CD14-positive monocyte (primary cell): ENCODE measurements around the gene PLA2G1B. TPM values are rescaled to one million over a fixed set of nuclear protein-coding genes. Genes with fewer than 3 reads are reported as not detected.

Source experiments
- DNase-seq, 3 donors: peaks; one replicate each; pipeline ENCODE4 v3.0.0-alpha.2; 2011 to 2022
- H2AFZ ChIP-seq: 2 replicates; pipeline ENCODE4 v1.6.0; 2012; ENCODE audit warnings: mild to moderate bottlenecking, low read depth, low read length, inconsistent platforms; ENCODE audit not compliant: insufficient read depth, poor library complexity, severe bottlenecking
- H3K27ac ChIP-seq, 2 donors: 1 replicate in 1 of 2; 2 replicates in 1 of 2; pipeline ENCODE4 v1.5.1; 2012 to 2013; ENCODE audit warnings: low read length in 2 of 2, control low read depth in 1 of 2, inconsistent platforms in 1 of 2, low read depth in 1 of 2, mild to moderate bottlenecking in 1 of 2
- H3K27me3 ChIP-seq, 2 donors: one replicate each; pipeline versions ENCODE4 v1.6.0 to v1.6.1; 2011 to 2013; ENCODE audit warnings: low read length in 2 of 2; ENCODE audit not compliant: control insufficient read depth in 2 of 2, insufficient read depth in 2 of 2
- H3K36me3 ChIP-seq, 2 donors: replicated peaks in 1 of 2; 1 replicate in 1 of 2; 2 replicates in 1 of 2; pipeline versions ENCODE4 v1.5.1 to v1.6.1; 2012 to 2013; ENCODE audit warnings: low read length in 2 of 2, control low read depth in 1 of 2, inconsistent platforms in 1 of 2, mild to moderate bottlenecking in 1 of 2; ENCODE audit not compliant: insufficient read depth in 2 of 2, control insufficient read depth in 1 of 2
- H3K4me1 ChIP-seq, 2 donors: 1 replicate in 1 of 2; 2 replicates in 1 of 2; pipeline versions ENCODE4 v1.5.1 to v1.6.1; 2012 to 2013; ENCODE audit warnings: low read length in 2 of 2, control low read depth in 1 of 2, inconsistent platforms in 1 of 2, mild to moderate bottlenecking in 1 of 2, moderate library complexity in 1 of 2; ENCODE audit not compliant: insufficient read depth in 2 of 2, control insufficient read depth in 1 of 2
- H3K4me2 ChIP-seq: replicated peaks from 2 replicates; pipeline ENCODE3; 2012; ENCODE audit warnings: low read length, moderate library complexity, mild to moderate bottlenecking; ENCODE audit not compliant: poor library complexity, severe bottlenecking; ENCODE audit errors: extremely low read depth
- H3K4me3 ChIP-seq, 3 experiments: fragments of 200-600 bp in 1 of 3; sonication (generic) in 1 of 3; replicated peaks in 1 of 3; 1 replicate in 2 of 3; 2 replicates in 1 of 3; pipeline ENCODE4 v1.5.1; 2011 to 2013; ENCODE audit warnings: low read length in 3 of 3, mild to moderate bottlenecking in 3 of 3, control low read depth in 2 of 3, low read depth in 2 of 3, inconsistent platforms in 1 of 3, moderate library complexity in 1 of 3
- H3K79me2 ChIP-seq: 2 replicates; pipeline ENCODE4 v1.6.0; 2012; ENCODE audit warnings: mild to moderate bottlenecking, control low read depth, inconsistent platforms, low read length, moderate library complexity; ENCODE audit not compliant: insufficient read depth
- H3K9ac ChIP-seq: 2 replicates; pipeline ENCODE4 v1.6.0; 2017; ENCODE audit warnings: low read length, mild to moderate bottlenecking; ENCODE audit not compliant: insufficient read depth, poor library complexity, severe bottlenecking
- H3K9me3 ChIP-seq, 2 donors: replicated peaks in 1 of 2; 1 replicate in 1 of 2; 2 replicates in 1 of 2; pipeline versions ENCODE4 v1.5.1 to v1.6.1; 2012 to 2013; ENCODE audit warnings: low read length in 2 of 2, control low read depth in 1 of 2; ENCODE audit not compliant: control insufficient read depth in 1 of 2, insufficient read depth in 1 of 2
- H4K20me1 ChIP-seq: 2 replicates; pipeline ENCODE4 v1.6.0; 2012; ENCODE audit warnings: mild to moderate bottlenecking, low read length, control low read depth, moderate library complexity; ENCODE audit not compliant: insufficient read depth
- H3K27ac Mint-ChIP-seq, 7 donors: one replicate each; pipeline ENCODE4 v1.8.0; 2020; ENCODE audit warnings: mild to moderate bottlenecking in 7 of 7, mixed read lengths in 7 of 7, moderate library complexity in 6 of 7, inconsistent platforms in 2 of 7
- H3K27me3 Mint-ChIP-seq, 3 donors: one replicate each; pipeline ENCODE4 v1.8.0; 2021 to 2022; ENCODE audit warnings: low read depth in 3 of 3, mild to moderate bottlenecking in 3 of 3, mixed read lengths in 3 of 3, moderate library complexity in 3 of 3, inconsistent platforms in 1 of 3
- H3K36me3 Mint-ChIP-seq, 2 donors: one replicate each; pipeline ENCODE4 v1.8.0; 2020; ENCODE audit warnings: mixed read lengths in 2 of 2, inconsistent platforms in 1 of 2, mild to moderate bottlenecking in 1 of 2
- H3K4me1 Mint-ChIP-seq: one replicate; pipeline ENCODE4 v1.8.0; 2020; ENCODE audit warnings: mild to moderate bottlenecking, mixed read lengths
- H3K4me3 Mint-ChIP-seq, 2 donors: one replicate each; pipeline ENCODE4 v1.8.0; 2020; ENCODE audit warnings: mild to moderate bottlenecking in 2 of 2, mixed read lengths in 2 of 2, moderate library complexity in 1 of 2
- H3K9me3 Mint-ChIP-seq, 7 donors: one replicate each; pipeline ENCODE4 v1.8.0; 2020 to 2022; ENCODE audit warnings: mixed read lengths in 7 of 7, mild to moderate bottlenecking in 6 of 7, moderate library complexity in 6 of 7, inconsistent platforms in 2 of 7
- WGBS: methylation state at CpG from one replicate; pipeline ENCODE4 v1.1.5; 2013; ENCODE audit warnings: missing lambda C conversion rate; ENCODE audit not compliant: insufficient coverage; 5-methylcytosine and 5-hydroxymethylcytosine counted together
- intact Hi-C, 2 donors: fragments of 100-400 bp; cut with micrococcal nuclease; formaldehyde crosslinking; loops; one replicate each; pipeline versions ENCODE4 v1.15.0 to v1.15.1; 2023
- polyA plus RNA-seq, 3 donors: library from polyadenylated mRNA; depleted of rRNA in 1 of 3; unstranded in 2 of 3; stranded (reverse) in 1 of 3; fragments of 300-500 nt in 2 of 3; fragments of >200 nt in 1 of 3; fragmentation: Illumina TruSeq in 2 of 3; gene quantifications; 1 replicate in 2 of 3; 2 replicates in 1 of 3; pipeline ENCODE4 v1.2.3, GENCODE V29; 2012 to 2021
- TF ChIP-seq, protein P1 (sequence below): fragments of 200-600 bp; IDR thresholded peaks from one replicate; pipeline ENCODE4 v1.8.0; 2022; ENCODE audit warnings: antibody characterized with exemption, mild to moderate bottlenecking

Gene PLA2G1B
- polyA plus RNA-seq, 3 donors = not detected

GRCh38 chr12:120350576-120351350, 23.2 kb upstream of the PLA2G1B start:
- intact Hi-C loops = no loop called here
- peaks cover 0 to 2% of the 10 kb centered on the region in 2 donors for H3K27me3 ChIP-seq
- TF ChIP-seq, protein P1, sequence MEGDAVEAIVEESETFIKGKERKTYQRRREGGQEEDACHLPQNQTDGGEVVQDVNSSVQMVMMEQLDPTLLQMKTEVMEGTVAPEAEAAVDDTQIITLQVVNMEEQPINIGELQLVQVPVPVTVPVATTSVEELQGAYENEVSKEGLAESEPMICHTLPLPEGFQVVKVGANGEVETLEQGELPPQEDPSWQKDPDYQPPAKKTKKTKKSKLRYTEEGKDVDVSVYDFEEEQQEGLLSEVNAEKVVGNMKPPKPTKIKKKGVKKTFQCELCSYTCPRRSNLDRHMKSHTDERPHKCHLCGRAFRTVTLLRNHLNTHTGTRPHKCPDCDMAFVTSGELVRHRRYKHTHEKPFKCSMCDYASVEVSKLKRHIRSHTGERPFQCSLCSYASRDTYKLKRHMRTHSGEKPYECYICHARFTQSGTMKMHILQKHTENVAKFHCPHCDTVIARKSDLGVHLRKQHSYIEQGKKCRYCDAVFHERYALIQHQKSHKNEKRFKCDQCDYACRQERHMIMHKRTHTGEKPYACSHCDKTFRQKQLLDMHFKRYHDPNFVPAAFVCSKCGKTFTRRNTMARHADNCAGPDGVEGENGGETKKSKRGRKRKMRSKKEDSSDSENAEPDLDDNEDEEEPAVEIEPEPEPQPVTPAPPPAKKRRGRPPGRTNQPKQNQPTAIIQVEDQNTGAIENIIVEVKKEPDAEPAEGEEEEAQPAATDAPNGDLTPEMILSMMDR = no peak
- H3K4me2 ChIP-seq = no peak overlapping the region
- H3K9me3 Mint-ChIP-seq = peaks cover 0 to 4% (median 0%) of the 10 kb centered on the region in 7 donors
- no peak overlapping the region for H3K27ac ChIP-seq
- peaks cover 1% of the 10 kb centered on the region for H3K4me1 Mint-ChIP-seq
- no peak overlapping the region for H2AFZ ChIP-seq
- H3K36me3 ChIP-seq = no peaks in the 10 kb centered on the region
- 91% methylated on average over 15 of the region's 19 CpGs for WGBS
- no peak overlapping the region for H3K27ac Mint-ChIP-seq
- DNase-seq = no peak
- H3K79me2 ChIP-seq = no peaks in the 10 kb centered on the region
- H4K20me1 ChIP-seq = no peaks in the 10 kb centered on the region
- H3K36me3 Mint-ChIP-seq = no peaks in the 10 kb centered on the region
- no peaks in the 10 kb centered on the region for H3K9me3 ChIP-seq
- H3K9ac ChIP-seq = no peak overlapping the region
- H3K27me3 Mint-ChIP-seq = peaks cover 7 to 17% (median 13%) of the 10 kb centered on the region in 3 donors
- no peaks in the 10 kb centered on the region for H3K4me1 ChIP-seq
- H3K4me3 Mint-ChIP-seq = no peak overlapping the region
- no peak overlapping the region for H3K4me3 ChIP-seq

- no peaks in the 10 kb centered on the region for H3K79me2 ChIP-seq
- intact Hi-C loops = no loop called here
- H3K36me3 ChIP-seq = no peaks in the 10 kb centered on the region
- H3K9me3 ChIP-seq = no peaks in the 10 kb centered on the region
- peak overlapping the region in 1 of 7 donors; percentile 61 for H3K27ac Mint-ChIP-seq
- 97% methylated on average over 11 of the region's 11 CpGs for WGBS
- no peak for DNase-seq
- TF ChIP-seq, protein P1 = no peak
- no peak overlapping the region for H3K27ac ChIP-seq
- H3K36me3 Mint-ChIP-seq = no peaks in the 10 kb centered on the region
- H4K20me1 ChIP-seq = no peaks in the 10 kb centered on the region
- H2AFZ ChIP-seq = no peak overlapping the region
- H3K4me3 ChIP-seq = no peak overlapping the region
- H3K9me3 Mint-ChIP-seq = peaks cover 0 to 4% (median 0%) of the 10 kb centered on the region in 7 donors
- H3K27me3 Mint-ChIP-seq = peaks cover 7 to 13% (median 10%) of the 10 kb centered on the region in 3 donors
- H3K4me1 ChIP-seq = no peaks in the 10 kb centered on the region
- peaks cover 0 to 2% of the 10 kb centered on the region in 2 donors for H3K27me3 ChIP-seq
- H3K9ac ChIP-seq = no peak overlapping the region
- H3K4me2 ChIP-seq = no peak overlapping the region
- H3K4me3 Mint-ChIP-seq = no peak overlapping the region
- H3K4me1 Mint-ChIP-seq = peaks cover 1% of the 10 kb centered on the region
Measured at GRCh38 chr12:120347766-120348165, 20.2 kb upstream of the PLA2G1B start.
